Cardiac fibroblast (primary cell): ENCODE measurements around the gene SLC22A7.
"Not testable (repeated sequence)": the region's sequence is repeated elsewhere in the genome, so short reads cannot be mapped to it uniquely, and the experiment has no call there.

Source experiments
- DNase-seq, 2 donors: peaks; one replicate each; pipeline versions ENCODE4 v3.0.0 to v3.0.0-alpha.2; 2010; ENCODE audit warnings: low read depth in 2 of 2
- H3K4me3 ChIP-seq, 2 donors: replicated peaks in 1 of 2; 1 replicate in 1 of 2; 2 replicates in 1 of 2; pipeline ENCODE4 v1.5.1; 2011; ENCODE audit warnings: low read depth in 2 of 2, low read length in 2 of 2, mild to moderate bottlenecking in 2 of 2, moderate library complexity in 1 of 2
- TF ChIP-seq, protein P1 (sequence below): IDR thresholded peaks from one replicate; pipeline ENCODE4 v1.5.1; 2011; ENCODE audit warnings: low read depth, mild to moderate bottlenecking, low read length, inconsistent platforms

The SLC22A7 gene

DNA sequence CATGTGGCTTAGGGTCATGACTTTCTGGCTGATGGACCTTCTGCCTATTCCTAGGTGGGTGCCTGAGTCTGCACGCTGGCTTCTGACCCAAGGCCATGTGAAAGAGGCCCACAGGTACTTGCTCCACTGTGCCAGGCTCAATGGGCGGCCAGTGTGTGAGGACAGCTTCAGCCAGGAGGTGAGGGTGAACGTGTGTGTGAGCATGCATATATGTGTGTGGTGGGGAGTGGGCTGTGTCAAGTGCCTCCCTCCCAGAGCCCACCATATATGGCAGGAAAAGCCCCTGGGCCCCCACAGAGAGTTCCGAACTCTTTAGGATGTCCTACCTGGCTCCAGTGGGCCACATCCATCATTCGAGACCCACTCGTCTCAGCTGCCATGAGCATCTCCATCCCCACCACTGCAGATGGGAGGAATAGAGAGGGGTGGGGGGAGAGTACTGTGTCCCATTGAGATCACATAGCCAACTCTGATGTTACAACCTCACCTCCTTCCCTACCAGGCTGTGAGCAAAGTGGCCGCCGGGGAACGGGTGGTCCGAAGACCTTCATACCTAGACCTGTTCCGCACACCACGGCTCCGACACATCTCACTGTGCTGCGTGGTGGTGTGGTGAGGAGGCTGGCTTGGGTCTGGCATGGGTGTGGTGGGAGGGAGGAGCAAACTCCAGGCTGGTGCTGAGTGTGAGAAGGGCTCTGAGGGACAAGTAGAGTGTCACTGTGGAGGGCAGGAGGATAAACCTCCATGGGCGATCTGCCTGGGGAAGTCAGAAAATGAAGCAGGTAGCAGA is 3.2 kb downstream of the SLC22A7 start:
- TF ChIP-seq, protein P1, sequence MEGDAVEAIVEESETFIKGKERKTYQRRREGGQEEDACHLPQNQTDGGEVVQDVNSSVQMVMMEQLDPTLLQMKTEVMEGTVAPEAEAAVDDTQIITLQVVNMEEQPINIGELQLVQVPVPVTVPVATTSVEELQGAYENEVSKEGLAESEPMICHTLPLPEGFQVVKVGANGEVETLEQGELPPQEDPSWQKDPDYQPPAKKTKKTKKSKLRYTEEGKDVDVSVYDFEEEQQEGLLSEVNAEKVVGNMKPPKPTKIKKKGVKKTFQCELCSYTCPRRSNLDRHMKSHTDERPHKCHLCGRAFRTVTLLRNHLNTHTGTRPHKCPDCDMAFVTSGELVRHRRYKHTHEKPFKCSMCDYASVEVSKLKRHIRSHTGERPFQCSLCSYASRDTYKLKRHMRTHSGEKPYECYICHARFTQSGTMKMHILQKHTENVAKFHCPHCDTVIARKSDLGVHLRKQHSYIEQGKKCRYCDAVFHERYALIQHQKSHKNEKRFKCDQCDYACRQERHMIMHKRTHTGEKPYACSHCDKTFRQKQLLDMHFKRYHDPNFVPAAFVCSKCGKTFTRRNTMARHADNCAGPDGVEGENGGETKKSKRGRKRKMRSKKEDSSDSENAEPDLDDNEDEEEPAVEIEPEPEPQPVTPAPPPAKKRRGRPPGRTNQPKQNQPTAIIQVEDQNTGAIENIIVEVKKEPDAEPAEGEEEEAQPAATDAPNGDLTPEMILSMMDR: no peak
- H3K4me3 ChIP-seq: no peak overlapping the region
- DNase-seq: no peak

DNA sequence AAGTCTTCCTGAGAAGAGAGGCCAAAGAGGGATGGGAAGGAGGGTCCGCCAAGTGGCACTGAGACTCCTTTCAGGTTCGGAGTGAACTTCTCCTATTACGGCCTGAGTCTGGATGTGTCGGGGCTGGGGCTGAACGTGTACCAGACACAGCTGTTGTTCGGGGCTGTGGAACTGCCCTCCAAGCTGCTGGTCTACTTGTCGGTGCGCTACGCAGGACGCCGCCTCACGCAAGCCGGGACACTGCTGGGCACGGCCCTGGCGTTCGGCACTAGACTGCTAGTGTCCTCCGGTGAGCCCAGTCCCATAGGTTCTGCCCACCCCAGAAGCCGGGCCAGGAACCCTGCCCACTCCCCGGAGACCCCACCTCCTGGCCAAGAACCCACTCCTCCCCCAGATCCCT is 4.1 kb downstream of the SLC22A7 start:
- DNase-seq: no peak
- TF ChIP-seq, protein P1: no peak
- no peak overlapping the region for H3K4me3 ChIP-seq

DNA sequence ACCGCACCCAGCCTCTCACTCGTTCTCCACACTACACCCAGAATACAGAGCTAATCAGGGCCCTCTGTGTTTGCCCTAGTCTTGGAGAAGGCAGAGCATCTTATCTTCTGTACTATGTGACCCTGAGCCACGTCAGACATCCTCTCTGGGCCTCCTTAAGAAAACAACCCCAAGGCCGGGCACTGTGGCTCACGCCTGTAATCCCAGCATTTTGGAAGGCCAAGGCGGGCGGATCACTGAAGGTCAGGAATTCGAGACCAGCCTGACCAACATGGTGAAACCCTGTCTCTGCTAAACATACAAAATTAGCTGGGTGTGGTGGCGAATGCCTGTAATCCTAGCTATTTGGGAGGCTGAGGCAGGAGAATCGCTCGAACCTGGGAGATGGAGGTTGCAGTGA is 4.9 kb downstream of the SLC22A7 start:
- not testable (repeated sequence) for H3K4me3 ChIP-seq, DNase-seq

DNA sequence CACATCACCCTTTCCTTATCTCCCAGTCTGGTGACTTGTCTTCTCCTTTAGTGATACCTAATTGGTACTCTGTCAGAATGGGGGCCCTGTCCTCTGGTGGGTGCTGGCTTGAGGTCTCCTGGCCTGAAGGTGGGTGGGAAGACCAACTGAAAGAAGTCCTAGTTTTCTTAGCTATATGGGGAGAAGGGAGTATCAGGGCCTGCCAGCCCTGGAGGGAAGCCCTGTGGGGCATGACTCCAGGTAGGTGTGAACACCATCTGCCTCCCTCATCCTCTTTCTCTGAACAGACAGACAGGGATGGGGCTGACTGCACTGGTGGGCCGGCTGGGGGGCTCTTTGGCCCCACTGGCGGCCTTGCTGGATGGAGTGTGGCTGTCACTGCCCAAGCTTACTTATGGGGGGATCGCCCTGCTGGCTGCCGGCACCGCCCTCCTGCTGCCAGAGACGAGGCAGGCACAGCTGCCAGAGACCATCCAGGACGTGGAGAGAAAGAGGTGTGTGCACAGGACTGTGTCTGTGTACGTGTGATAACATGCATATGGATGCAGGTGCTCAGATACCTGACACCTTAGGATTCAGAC is 5.8 kb downstream of the SLC22A7 start:
- DNase-seq: no peak
- no peak overlapping the region for H3K4me3 ChIP-seq
- TF ChIP-seq, protein P1: no peak

DNA sequence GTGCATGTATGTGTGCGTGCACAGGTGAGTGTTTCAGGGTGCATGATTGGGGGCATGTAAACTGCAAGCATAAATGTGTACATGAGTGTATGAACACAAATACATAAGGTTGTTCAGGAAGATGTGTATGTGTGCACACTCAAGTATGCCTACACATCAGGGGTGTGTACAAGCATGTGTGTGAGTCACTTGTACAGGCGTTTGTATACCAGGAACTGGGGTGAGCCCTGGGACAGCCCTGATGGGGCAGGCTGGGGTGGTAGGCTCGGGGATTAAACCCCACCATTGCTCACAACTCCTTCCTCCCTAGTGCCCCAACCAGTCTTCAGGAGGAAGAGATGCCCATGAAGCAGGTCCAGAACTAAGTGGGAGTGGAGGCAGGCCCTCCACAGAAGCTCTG is 6.3 kb downstream of the SLC22A7 start:
- TF ChIP-seq, protein P1: no peak
- no peak overlapping the region for H3K4me3 ChIP-seq
- no peak for DNase-seq

DNA sequence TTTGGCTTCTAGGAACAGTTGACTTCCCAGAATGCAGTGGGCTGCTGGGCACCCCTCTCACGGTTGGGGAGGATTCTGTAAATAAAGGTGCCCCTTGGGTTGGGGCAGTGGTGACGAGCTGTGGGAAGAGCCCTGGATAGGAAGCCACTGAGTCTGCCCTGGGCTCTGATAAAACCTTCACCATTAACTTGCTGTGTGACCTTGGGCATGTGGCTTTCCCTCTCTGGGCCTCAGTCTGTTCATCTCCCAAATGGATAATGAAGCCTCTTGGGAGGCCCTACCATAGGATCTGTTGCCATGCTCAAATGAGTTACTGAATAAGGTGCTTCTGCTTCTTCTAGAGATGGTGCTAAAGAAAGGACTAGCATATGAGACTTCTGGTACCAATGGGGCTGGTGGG is 6.8 kb downstream of the SLC22A7 start:
- TF ChIP-seq, protein P1: no peak
- DNase-seq: no peak
- H3K4me3 ChIP-seq: no peak overlapping the region

DNA sequence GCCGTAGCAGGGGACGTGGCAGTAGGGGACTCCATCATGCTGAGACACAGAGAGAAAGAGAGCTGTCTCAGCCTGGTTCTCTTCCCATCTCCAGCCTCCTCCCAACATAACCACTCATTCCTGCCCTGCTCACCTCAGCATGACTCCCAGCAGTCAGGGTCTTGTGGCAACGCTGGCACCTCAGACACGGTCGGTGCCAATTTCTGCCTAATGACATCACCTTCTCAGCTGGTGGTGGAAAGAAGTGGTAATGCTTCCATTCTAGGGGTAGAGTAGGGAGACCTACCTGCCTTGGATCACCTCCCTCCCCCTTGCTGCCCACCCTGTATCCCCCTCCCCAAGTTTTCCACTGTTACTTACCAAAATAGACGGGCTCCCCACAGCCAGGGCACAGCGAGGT is 8.0 kb downstream of the SLC22A7 start:
- no peak overlapping the region for H3K4me3 ChIP-seq
- TF ChIP-seq, protein P1: no peak
- DNase-seq: no peak
